Peyer's patch (tissue), 4 donors: ENCODE data around the gene CADM1.

ENCODE experiments used
- CTCF ChIP-seq, 6 experiments: fragments of 450-650 bp in 4 of 6; fragments of 200-600 bp in 2 of 6; sonication (generic) in 1 of 6; IDR thresholded peaks; one replicate each; pipeline ENCODE4 v1.5.1; 2017 to 2019; ENCODE audit warnings: antibody characterized with exemption in 6 of 6, mild to moderate bottlenecking in 3 of 6, moderate library complexity in 1 of 6
- POLR2A ChIP-seq, 2 donors: fragments of 450-650 bp; IDR thresholded peaks; one replicate each; pipeline ENCODE4 v1.5.1; 2017; ENCODE audit warnings: antibody characterized with exemption in 2 of 2, mild to moderate bottlenecking in 2 of 2, moderate library complexity in 2 of 2

- TF ChIP-seq CTCF (IDR thresholded peaks at IDR 0.05) (no peak), POLR2A (IDR thresholded peaks at IDR 0.05) (no peak)
Measured at GRCh38 chr11:115330684-115331482, 173.3 kb downstream of the CADM1 start.
